SIG-M5 treated with dmso at 0.1 percent for 504 hours (cell line): ENCODE data around the gene TFB2M.

ENCODE experiments used
- DNase-seq: peaks from one replicate; lab custom pipeline; 2025; ENCODE audit not compliant: unreplicated experiment; lab: John Stamatoyannopoulos, UW

TFB2M gene

DNA sequence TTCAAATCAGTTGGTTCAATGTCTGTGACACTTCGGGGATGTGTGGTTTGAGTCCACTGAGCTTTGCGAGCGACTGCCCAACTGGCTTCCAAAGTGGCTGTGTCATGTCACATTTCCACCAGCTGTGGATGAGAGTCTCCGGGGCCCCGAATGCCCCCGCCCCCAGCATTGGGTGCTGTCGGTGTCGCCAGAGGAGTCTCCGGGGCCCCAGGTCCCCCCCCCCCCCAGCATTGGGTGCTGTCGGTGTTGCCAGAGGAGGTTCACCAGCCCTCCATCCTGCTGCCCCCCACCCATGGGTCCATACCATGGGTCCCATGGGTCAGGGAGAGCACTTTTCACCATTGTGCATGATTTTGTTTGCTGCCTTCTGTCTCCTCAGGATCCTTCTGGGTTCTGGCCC lies 49.9 kb downstream of the TFB2M start:
- DNase-seq: no peak

DNA sequence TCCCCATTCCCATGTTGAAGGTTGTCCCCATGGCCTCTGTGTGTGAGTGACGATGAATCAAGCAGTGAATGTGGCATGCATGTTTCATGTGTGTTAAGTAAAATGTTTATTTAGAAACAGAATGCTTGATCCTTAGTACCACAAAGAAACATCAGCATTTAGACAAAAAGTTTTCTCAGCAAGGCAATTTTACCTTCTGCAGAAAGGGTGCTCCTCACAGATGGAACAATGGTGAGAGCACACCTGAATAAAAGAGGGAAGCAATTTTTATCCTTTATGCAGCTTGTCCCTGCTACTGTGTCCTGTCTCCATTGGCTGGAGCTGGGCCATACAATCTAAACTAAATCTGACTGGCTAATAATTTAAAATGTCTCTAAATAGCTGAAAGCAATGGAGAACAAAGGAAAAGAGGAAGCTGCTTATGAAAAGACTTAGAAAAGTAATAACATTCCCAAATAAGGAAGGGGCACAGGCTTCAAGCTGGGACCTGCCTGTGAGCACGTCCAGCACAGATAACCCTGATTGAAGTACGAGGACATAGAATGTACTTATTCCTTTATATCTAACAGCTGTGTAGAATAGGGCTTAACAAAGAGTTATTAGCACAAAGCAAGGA lies 50.6 kb downstream of the TFB2M start:
- DNase-seq: no peak

- no peak for DNase-seq
These were observed 52.3 kb downstream of the TFB2M start for GRCh38 chr1:246513619-246514343.

GRCh38 chr1:246513041-246513440 lies 53.0 kb downstream of the TFB2M start:
- no peak for DNase-seq

DNA sequence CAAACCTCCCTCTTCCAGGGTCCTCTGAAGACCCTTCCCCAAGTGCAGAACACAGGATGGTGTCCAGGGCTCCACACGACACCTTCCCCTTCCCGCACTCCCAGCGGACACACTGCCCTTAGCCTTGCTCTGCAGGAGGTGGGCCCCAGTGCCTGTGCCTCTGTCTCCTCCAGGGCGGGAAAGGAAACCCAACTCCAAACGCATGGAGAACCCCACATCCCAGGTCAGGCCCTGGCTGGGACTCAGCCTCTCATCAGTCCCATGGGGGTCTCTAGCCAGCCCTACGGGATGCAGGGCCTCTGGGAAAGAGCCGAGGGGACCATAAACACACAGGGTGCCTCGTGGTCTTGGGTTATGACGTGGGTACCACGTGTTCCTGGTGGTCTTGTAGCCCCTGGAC lies 53.4 kb downstream of the TFB2M start:
- no peak for DNase-seq

GRCh38 chr1:246512230-246512629 lies 53.8 kb downstream of the TFB2M start:
- DNase-seq: no peak

DNA sequence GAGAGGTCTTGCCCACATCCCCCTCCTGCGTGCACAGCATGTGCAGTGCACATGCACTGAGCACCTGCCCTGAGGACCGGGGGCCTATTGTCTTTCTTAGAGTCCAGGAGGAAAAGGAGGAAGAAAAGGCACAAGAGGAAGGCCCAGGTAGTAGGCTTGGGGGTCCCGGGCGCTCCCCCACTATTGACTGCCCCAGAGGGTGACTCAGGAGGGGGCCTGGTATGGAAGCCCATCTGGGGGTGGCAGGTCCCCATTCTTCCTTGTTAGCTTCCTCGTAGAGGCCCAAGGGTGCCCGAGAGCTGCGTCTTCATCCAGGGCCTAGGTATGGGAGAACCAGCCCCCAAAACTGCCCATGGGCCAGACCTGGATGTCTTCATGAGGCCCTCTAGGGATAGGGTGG lies 54.9 kb downstream of the TFB2M start:
- DNase-seq: no peak

DNA sequence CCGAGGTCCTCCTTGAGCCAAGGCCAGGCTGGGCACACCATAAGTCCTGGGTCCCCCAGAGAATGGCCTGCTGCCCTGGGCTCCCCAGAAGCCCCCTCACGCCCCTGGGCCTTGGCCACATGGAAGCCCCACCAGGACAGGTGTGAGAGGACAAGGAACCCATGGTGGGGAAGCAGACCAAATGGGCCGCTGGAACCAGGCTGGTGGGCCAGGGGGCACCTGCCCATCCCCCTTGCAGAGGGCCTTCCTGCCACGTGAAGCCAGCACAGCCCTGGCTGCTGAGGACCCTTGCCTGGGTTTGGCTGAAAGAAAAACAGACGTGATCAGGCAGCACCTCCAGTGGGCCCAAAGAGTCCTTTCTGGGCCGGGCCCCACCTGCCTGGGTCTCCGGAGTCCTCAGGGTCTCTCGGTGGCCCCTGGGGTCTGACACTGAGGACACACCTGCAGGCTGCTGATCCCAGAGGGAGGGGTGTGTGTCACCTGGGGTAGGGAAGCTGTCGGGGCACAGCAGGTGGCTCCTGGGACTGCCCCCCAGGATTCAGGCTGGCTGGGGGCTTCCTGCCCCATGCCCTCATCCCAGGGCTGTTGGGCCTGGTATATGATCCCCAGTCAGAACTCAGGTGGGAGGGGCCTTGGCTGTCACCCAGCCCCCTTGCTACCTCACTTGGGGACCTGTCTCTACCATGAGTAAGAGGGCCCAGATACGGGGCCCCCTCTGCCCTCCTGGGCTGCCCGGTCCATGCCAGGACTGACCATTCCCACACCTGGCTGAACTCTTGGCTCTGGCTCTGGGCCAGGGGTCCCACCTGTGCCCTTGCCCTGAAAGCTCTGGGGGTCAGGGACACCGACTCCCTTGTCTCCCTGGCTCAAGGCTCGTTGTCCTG lies 55.7 kb downstream of the TFB2M start:
- DNase-seq: no peak

GRCh38 chr1:246508897-246509688 lies 57.0 kb downstream of the TFB2M start:
- DNase-seq: no peak

DNA sequence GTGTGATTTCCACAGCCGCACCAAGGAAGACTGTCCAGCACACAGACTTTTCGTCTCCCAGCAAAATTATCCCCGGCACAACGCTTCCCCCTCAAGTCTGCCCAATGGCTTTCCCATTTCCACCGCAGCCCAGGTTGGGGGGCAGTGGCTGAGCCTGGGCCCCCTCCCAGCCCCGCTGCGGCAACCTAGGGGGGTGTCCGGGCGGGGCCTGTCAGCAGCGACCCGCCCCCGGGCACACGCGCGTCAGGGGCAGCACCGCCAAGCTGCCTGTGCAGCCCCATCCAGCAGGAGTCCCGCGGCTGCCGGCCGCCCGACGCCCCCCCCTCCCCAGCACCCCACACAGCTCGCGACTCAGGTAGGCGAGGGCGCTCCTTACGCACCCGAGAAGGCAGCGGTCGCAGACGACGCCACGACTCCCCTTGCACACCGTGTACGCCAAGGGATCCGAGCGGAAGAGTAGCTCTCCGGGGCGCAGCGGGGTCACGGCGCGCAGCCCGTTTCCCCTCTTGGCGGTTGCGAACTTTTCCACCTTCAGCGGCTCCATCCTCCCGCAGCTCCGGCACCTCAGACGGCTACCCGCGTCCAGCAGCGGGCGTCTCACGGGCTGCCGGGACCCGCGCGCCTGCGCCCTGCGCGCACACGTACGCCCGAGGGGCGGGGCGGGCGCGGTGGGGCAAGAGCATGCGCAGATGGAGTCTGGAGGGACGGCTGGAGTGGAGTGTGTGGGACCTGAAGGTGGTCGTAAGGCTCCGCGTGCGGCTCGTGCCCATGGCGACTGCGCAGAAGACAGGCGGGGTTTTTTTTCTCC lies 59.2 kb downstream of the TFB2M start, which contains the start of gene SMYD3:
Gene SMYD3 (minus strand): TSS at position 606 of the 808 bp plus-strand sequence.
- peak; percentile 80 for DNase-seq

- DNase-seq: no peak
These were observed 59.7 kb downstream of the TFB2M start for GRCh38 chr1:246506367-246506673.

GRCh38 chr1:246503341-246503740 lies 62.7 kb downstream of the TFB2M start:
- DNase-seq: peak; percentile 43

GRCh38 chr1:246497331-246497915 lies 68.6 kb downstream of the TFB2M start:
- DNase-seq: peak; percentile 78

DNA sequence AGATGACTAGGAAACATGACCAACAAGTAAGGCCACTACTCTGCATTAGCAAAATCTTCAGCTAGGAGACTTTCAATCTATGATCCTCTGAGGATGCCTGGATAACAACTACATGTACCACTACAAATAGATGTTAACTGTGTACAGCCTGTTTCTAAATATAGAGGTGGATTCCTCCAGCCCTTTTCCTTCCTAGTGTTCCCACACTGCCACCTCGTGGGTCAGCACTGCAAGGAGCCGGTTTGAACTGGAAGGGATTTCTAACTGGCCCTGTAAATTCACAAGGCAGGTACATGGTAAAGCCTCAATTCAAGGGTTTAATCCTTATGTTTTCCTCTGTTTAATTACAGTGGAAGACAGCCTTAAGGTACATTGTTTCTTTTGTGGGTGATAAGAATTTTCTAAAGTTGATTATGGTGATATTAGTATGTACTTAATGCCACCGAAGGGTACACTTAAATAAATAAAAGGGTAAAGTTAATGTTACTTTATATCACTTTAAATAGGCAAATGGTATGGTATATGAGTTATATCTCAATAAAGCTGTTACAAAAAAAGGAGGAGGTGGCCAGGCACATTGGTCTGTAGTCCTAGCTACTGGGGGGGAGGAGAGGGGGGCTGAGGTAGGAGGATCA lies 73.3 kb downstream of the TFB2M start:
- DNase-seq: peak; percentile 69

DNA sequence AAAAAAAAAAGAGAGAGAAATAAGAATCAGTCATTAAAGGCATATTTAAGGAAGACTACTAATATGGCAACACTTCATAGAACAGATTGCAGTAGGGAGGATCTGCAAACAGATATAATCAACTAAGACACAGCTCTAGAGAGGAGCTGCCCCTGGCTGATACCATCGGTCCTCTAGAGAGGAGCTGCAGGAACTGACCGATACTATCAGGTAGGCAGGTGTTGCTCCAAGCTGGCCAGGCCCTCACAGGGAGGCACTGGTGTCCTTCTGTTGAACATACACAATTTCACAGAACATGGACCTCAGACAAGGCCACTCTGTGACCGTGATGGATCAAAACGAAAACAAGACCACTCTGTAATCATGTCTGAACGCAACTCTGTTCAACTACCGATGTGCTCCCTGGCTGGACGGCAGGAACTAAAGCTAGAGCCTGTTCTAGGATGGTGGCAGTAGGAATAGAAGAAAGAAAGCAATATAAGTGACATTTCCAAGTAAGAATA lies 74.5 kb downstream of the TFB2M start:
- DNase-seq: no peak
